B cell (primary cell): Measurements from ENCODE around the gene FBXO10.

Experiments used
- EZH2 ChIP-seq: IDR thresholded peaks from 2 replicates; pipeline ENCODE4 v1.6.1; 2012; ENCODE audit warnings: borderline replicate concordance, low read depth, mild to moderate bottlenecking, moderate library complexity, low read length; ENCODE audit not compliant: insufficient read depth, poor library complexity, severe bottlenecking
- TF ChIP-seq, protein P1 (sequence below): fragments of 200-600 bp; IDR thresholded peaks from one replicate; pipeline ENCODE4 v1.8.0; 2022; ENCODE audit warnings: antibody characterized with exemption, mild to moderate bottlenecking

DNA sequence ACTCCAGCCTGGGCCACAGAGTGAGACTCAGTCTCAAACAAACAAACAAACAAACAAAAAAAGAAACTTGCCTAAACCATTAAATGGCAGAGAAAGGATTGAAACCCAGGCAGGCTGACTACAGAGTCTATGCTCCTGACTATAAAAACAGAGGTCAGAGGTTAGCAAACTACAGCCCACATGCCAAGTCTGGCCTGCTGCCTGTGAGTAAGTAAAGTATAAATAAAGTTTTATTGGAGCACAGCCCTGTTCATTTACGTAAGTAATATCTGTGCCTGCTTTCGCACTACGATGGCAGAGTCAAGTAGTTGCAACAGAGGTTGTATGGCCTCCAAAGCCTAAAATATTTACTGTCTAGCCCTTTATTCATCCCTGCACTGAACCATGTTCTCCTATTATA lies 78.9 kb downstream of the FBXO10 start:
- TF ChIP-seq, protein P1, sequence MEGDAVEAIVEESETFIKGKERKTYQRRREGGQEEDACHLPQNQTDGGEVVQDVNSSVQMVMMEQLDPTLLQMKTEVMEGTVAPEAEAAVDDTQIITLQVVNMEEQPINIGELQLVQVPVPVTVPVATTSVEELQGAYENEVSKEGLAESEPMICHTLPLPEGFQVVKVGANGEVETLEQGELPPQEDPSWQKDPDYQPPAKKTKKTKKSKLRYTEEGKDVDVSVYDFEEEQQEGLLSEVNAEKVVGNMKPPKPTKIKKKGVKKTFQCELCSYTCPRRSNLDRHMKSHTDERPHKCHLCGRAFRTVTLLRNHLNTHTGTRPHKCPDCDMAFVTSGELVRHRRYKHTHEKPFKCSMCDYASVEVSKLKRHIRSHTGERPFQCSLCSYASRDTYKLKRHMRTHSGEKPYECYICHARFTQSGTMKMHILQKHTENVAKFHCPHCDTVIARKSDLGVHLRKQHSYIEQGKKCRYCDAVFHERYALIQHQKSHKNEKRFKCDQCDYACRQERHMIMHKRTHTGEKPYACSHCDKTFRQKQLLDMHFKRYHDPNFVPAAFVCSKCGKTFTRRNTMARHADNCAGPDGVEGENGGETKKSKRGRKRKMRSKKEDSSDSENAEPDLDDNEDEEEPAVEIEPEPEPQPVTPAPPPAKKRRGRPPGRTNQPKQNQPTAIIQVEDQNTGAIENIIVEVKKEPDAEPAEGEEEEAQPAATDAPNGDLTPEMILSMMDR, result no peak
- no peak for TF ChIP-seq EZH2
